ENCODE results near the gene SUSD1.
A peak's percentile ranks its signal among the peaks of the same experiment; 100 is the strongest.
"Not testable (repeated sequence)": the region's sequence is repeated elsewhere in the genome, so short reads cannot be mapped to it uniquely, and the experiment has no call there.

Gene SUSD1

DNA sequence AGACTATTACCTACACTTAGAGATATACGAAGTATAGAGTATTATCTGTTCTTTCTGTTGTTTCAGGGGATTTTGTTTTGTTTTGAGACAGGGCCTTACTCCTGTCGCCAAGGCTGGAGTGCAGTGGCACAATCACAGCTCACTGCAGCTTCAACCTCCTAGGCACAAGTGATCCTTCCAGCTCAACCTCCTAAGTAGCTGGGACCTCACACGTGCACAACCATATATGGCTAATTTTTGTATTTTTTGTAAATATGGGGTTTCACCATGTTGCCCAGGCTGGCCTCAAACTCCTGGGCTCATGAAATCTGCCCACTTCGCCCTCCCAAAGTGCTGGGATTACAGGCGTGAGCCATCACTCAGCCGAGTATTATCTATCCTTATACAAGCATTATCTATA is 45.9 kb downstream of the SUSD1 start:
- no peak for DNase-seq

DNA sequence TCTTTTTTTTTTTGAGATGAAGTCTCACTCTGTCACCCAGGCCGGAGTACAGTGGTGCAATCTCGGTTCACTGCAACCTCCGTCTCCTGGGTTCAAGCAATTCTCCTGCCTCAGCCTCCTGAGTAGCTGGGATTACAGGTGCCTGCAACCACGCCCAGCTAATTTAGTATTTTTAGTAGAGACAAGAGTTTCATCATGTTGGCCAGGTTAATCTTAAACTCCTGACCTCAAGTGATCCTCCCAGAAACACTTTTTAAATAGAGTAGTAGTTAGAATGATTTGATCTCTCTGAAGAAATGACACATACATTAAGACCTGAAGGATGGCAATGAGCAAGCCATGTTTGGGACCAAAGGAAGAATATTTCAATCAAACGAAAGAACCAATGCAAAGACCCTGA is 46.7 kb downstream of the SUSD1 start:
- DNase-seq, result not testable (repeated sequence)

DNA sequence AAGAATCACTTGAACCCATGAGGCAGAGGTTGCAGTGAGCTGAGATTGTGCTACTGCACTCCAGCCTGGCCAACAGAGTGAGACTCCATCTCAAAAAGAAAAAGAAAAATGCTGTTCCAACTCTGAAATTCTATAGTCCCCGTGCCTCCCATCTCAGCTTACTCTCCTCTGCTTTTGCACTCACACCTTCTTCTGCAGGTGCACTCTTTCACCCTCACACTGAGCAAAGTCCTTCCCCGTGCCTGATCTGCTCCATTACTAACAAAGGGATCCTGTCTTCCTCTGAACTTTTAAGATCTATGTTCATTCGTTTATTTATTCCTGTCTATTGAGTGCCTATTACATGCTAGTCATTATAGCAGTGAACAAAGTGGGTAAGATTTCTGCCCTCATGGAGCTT is 47.8 kb downstream of the SUSD1 start:
- no peak for DNase-seq

GRCh38 chr9:112125951-112126388 is 49.1 kb downstream of the SUSD1 start:
- DNase-seq, result no peak

DNA sequence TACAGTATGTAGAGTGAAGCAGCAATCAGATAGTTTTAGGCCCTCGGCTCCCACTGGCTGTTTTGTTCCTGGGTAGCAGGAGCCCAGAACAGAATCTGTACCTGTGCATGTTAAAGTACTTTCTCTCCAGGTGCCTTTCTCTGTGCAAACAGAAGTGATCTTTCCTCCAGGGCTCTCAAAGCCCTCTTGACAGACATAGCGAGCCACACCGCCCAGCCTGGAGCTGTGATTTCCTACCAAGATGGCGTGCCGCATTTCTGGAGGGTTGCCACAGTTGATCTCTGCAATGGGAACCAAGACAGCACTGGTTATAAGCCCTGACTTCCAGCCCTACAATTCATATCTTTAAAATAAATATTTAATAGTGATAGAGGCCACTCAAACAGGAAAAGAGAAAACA is 50.9 kb downstream of the SUSD1 start:
- no peak for DNase-seq

DNA sequence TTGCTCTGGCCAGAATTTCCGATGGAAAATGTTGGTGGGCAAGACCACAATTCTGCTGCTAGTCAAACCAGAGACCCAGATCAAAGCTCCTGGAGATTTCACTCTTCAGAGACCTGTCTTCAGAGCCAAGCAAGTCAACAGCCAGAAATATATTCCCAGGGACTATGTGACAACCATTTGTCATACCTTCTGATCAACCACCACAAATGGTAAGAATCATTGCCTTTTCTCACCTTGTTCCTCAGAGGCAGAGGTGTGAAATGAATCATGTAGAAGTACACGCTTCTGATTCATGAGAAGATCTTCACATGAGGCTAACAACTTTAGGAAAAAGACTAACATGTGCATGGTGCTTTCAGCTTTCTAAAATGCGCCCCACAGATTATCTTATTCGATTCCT is 53.5 kb downstream of the SUSD1 start:
- no peak for DNase-seq

GRCh38 chr9:112120439-112120925 is 54.6 kb downstream of the SUSD1 start:
- DNase-seq, result no peak

- no peak for DNase-seq
These were observed 55.1 kb downstream of the SUSD1 start for GRCh38 chr9:112120030-112120341.

DNA sequence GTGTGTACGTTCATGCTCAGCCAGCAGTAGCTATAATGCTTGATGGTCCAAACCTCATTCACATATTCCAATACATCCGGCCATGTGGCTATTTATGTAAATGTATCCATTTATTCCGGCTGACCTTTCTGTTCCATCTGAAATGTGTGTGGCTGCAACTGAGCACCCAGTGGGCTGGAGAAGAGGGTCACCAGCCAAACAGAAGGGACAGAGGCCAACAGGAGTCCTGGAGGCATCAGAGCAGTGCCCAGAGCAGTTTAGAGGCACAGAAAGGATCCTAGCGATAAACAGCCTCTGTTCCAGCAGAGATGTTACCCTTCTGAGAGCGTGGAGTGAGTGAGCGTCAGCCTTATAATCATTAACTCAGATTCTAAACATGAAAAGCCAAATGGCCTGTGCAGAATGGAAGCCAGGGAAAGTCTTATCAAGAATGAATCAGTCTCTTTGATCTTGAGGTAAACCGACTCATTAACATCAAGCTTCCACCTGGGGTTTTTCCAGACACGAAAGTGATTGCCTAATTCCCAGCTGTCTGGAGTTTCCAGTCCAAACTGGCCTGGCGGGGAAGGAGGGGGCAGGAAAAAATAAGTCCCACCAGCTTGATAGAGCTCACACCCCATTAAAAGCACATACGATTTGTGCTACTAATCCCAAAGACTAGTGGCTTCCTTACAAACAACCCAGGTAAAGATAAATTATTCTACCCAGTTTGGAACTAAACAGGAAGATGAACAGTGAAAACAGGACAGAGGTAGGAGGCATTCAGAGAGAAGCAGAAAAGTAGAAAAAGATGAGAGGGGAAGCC is 55.7 kb downstream of the SUSD1 start:
- DNase-seq, result no peak

GRCh38 chr9:112118009-112118408 is 57.1 kb downstream of the SUSD1 start:
- DNase-seq, result no peak

GRCh38 chr9:112115970-112116753 is 58.9 kb downstream of the SUSD1 start:
- DNase-seq, result no peak

- DNase-seq, result no peak
These were observed 60.0 kb downstream of the SUSD1 start for GRCh38 chr9:112115109-112115508.

DNA sequence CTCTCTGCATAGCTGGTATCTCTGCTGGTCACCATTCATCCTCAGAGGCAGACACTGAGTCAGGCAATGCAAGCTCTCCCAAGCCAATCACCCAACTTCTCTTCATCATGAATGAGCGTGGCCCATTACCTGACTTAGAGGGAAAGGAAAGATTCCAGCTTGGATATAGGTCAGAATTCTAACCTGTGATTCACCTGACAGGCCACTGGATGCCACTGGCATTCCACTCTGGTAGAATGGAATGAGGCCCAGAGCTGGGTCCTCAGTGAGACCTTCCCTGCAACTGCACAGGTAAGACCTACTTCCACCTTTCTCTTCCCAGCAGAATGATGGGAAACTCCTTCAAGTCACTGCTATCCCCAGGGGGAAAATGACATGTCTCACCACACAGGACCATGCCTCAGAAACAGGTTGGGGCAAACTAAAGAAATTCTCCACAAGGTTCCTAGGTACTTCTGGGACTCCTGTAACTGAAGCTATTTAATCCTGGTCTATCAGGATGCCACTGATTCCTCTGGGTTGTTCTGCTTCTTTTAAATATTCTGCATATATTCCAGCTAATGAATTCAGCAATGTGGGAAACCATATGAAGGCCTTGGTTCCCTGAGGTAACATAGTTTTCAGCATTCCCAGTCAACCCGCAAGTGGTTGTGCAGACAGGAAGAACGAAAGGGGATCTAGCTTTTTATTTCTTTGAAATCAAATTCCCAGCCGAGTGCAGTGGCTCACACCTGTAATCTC is 62.0 kb downstream of the SUSD1 start:
- DNase-seq, result no peak

DNA sequence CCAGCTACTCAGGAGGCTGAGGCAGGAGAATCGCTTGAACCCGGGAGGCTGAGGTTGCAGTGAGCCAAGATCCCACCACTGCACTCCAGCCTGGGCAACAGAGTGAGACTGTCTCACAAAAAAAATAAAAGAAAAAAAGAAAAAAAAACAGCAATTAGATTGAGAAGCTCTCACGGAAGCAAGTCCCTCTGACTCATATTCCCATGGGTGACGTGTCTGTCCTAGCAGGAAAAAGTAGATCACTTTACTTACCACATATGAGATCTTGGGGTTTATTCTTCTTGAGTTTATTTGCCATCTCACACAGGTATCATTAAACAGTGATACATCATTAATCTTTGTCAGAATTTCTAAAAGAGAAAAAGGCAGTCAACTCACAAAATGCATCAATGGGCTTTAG is 62.6 kb downstream of the SUSD1 start:
- DNase-seq, result no peak

- DNase-seq, result no peak
These were observed 63.6 kb downstream of the SUSD1 start for GRCh38 chr9:112111461-112111860.

DNA sequence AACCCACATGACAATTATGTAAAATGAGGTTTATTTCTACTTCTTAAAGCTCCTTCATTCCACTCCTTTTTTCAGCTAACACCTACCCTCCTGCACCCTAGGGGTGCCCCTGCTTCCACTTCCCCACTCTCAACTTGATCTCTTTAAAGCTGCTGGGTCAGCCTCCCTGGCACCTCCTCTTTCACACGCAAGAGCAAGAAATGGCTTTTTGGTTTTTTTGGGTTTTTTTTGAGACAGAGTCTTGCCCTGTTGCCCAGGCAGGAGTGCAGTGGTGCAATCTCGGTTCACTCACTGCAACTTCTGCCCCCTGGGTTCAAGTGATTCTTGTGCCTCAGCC is 64.4 kb downstream of the SUSD1 start:
- DNase-seq, result no peak

- DNase-seq, result no peak
These were observed 64.9 kb downstream of the SUSD1 start for GRCh38 chr9:112110094-112110776.

- no peak for DNase-seq
These were observed 70.2 kb downstream of the SUSD1 start for GRCh38 chr9:112104901-112105300.

GRCh38 chr9:112104401-112104800 is 70.7 kb downstream of the SUSD1 start:
- DNase-seq, result no peak

- DNase-seq, result no peak
These were observed 71.7 kb downstream of the SUSD1 start for GRCh38 chr9:112103405-112103804.

DNA sequence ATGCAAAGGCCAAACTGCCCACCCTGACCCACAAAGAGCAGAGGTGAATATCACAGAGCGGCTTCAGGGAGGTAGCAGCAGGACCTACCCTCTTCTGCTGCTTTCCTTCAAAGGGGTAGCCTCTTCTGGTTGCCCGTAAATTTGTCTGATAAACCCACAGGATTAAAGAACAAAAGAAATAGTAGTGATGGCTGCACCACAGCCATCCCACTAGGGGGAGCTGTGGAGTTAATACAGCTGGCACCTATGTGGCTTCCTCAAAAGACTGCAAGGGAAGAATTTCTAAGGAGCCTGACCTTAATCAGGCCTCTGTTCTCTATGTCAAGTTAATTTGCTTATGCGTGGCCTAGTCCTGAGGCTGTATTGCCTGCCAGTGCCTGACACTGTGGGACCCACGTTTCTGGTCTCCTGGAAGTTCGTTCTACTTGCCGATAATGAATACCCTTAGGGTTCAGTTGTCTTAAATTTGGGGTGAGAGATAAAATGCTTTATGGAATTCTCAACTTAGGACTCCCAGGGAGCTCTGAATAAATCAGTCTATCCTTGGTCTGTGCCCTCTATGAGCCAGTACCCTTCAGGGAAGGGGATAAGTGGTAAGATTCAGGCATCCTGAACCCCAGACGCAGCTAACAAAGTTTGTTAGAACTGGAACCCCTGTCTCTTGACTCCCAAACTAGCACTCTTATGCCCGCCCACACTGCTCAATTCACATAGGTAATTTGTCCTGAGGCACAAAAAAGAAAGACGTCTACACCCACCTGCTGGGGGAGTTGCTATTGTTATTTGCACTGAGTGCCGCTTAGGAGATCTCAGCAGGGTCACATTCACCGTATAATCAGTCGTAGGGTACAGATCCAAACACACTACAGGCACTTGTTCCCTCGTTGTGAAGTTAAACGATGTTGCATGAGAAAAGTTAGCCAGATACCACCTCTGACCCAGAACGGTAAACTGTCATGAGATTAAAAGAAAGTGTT is 77.1 kb downstream of the SUSD1 start:
- DNase-seq, result peak; percentile 56

All from left hindlimb (tissue), 1 donor.